Activated T-cell treated with anti-CD3 and anti-CD28 coated beads for 1 hour (primary cell): ENCODE data around the gene LOXL3.

Experiments
- DNase-seq: peaks from one replicate; pipeline ENCODE4 v3.0.0-alpha.2; 2020; ENCODE audit warnings: low read depth

The LOXL3 gene

DNA sequence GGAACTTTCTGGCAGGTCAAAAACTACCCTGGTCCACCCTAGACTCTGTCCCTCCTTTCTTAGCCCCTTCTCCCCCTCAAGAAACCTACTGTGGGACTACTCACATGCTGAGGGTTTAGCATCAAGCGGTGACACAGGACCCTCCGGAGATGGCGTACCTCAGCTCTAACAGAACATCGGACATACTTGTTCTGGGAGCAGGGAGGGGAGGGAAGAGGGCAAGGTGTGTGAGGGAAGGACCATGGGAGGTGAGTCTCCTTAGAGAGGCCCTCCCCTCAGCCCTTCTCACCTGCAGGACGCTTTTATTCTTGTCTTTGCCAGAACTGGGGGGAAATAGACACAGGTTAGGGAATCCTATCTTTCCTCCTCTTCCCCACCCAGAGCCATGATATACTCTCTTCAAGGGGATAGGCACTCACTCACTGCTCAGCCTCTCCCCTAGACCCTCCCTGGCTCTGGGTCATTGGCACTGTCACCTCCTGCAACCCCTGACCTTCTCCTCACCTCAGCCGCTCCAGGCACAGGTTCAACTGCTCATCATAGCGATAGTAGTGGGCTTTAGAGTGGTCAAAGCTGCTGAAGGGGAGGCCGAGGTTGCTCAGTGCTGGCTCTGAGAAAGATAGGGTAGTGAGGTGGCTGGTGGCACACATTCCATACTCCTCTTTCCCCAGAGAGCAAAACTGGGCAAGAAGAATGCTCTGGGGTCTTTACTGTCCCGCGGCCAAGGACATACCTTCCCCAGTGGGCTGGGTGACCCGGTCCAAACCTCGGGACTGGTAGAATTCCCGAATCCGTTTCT is 48.1 kb downstream of the LOXL3 start:
- DNase-seq = no peak

DNA sequence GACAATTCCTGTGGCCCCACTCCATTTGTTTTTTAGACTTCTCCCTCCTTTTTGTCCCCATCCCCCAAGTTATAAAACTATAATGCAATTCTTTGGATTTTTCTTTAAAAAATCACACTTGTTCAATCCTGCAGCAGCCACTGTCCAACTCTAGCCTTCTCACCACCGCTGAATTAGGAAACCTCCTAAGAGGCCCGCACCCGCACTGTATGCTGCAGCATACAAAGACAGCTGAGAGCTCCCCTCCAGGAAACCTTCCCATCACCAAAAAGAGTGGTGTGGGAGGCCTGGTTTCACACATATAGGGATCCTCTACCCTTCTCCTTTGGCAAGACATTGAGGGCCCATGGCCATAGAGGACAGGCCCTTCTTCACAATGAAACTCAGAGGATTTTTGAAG is 49.2 kb downstream of the LOXL3 start:
- DNase-seq = no peak

DNA sequence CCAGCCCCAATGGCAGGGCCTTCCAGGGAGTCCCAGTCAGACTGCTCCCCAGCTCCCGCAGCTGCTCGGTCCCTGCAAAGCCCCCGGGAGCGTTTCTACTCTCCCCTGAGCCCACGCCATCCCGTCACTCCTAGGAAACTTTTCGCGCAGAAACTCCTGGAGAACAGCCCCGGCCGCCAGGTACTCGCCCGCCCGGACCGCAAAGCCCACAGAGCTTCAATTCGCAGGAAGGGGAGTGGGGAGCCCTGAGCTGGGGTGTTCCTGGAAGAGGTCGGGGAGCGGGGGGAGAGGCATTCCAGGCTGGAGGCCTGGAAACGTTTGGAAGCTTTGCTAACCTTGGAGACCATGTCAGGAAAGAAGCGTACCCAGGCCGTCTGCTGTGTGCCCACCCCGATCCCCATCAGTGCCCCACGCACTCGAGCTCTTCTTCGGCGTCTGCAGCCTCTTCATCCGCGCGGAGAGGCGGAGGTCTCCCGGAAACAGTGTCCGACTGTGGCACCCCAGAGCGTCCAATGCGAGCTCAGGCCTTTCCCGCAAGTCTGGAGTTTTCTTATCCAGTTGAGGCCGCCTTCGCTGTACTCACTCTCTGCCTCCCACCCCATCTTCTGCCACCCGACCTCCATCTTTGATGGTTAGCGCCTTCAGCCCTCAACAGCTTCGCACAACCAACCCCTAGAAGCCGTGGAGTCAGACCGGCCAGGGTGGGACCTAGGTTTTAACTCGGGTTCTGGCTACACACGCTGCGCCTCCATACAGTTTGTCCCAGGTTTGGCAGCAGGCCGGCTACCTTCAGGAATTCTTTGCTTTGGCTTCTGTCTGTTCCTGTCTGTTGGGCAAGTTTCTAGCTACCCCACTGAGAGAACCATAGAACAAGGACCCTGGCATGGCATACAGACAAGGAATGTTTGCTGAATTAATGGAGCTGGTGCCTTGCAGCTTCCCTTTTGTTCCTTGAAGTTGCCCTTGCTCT is 50.0 kb downstream of the LOXL3 start:
- DNase-seq = no peak

DNA sequence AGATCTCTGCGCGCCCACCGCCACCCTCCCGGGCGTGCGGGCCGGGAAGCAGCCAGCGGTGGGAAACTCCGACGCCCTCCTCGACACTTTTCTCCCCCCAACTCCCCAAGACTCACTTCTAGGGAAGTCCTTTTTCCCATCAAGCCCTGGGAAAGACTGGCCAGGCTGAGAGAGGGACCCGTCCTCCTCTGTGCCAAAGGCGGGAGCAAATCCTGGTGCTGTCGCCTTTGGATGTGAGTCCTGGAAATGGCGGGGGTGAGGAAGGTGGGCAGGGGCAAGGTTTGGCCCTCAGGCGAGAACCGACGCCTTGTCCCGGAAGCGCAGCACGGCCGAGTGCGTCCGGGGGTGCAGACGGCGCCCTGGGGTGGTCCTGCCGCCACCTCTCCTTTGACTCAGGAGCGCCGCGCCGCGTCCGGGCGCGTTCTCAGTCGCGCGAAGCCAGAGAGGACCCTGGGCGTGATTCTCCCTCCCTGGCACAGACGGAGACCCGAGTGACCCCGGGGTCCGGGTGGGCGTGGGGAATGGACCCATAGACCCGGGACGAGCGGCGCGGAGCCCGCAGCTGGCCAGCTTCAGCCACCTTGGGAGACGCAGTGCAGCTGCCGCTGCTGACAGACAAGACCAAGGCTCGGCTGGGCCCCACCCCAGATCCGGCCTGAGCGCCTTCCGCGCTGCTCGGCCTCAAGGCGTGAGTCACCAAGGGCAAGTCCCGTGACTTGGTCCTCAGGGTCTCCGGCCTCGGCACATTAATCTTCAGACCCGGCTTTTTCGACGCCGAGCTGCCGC is 50.8 kb downstream of the LOXL3 start:
- DNase-seq = no peak

DNA sequence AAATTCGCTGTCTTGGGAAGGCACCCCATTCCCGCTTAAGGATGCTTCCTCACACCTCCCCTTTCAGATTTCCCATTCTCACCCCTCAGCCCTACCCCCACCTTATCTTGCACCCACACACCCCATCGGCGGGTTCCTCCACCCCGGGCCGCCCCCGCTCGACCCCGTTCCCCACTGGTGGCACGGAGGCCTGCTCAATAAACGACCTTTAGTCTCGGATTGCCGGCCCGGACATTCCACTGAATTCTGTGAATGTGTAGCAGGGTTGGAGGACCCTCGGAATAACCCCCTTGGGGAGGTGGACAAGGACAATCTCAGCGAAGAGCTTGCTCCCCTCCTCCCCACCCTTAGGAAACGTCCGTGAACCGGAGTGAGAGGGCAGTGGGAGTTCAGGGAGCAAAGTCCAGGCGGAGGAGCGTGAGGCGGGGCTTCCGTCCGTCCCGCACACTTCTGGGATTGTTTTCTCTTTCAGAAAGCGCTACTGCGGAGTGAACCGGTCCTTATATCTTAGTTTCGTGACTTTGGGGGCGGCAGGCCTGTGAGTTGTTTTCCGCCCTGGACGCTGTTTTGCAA is 51.5 kb downstream of the LOXL3 start:
- no peak for DNase-seq

DNA sequence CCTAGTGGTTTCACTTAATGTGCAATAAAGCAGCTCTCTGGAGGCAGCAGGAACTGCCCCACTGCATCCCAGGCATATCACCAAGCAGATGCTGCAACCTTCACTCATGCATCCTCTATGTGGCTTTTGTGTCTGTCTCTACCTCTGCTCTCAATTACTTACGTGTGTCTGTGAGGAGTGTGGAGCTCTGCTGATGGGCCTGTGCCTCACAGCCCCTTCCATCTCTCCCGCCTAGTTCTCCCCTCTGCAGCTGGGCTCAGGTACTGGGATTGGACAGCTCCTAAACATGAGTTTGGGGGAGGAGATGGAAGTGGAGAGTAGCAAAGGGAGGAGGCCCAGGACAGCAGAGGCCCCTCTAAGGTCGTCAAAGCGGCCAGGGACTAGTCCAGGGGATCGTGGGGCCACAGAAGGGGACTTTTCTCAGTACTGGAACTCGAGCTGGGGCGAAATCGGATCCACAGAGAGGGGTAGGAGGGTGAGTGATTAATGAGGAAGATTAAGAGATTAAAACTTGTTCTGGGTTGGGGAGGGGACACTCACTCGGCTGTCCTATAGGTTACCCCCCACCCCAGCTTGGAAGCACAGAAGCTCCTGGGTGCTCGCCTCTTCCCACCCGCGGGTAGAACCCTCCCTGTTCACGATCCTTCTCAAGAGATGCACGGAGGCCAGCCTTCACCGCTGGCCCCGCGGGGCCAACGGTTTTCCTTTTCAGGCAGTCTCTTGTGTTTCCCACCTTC is 52.2 kb downstream of the LOXL3 start:
- no peak for DNase-seq

DNA sequence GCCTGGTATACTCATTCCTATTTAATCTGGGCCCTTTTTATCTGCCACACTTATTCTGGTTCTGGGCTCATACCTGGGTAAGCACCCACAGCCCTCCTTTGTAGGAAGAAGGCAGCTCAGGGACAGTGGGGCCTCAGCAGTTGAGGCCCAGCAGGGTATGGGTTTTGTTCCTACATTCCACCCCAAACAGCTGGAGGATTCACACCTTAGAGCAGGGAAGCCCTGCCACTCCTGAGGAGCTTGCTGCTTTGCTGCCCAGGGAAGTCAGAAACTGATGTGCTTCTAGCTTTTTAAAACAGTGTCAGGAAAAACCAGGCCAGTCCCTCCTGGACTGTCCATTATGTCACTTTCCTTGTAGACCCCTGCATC is 53.2 kb downstream of the LOXL3 start:
- DNase-seq = no peak

DNA sequence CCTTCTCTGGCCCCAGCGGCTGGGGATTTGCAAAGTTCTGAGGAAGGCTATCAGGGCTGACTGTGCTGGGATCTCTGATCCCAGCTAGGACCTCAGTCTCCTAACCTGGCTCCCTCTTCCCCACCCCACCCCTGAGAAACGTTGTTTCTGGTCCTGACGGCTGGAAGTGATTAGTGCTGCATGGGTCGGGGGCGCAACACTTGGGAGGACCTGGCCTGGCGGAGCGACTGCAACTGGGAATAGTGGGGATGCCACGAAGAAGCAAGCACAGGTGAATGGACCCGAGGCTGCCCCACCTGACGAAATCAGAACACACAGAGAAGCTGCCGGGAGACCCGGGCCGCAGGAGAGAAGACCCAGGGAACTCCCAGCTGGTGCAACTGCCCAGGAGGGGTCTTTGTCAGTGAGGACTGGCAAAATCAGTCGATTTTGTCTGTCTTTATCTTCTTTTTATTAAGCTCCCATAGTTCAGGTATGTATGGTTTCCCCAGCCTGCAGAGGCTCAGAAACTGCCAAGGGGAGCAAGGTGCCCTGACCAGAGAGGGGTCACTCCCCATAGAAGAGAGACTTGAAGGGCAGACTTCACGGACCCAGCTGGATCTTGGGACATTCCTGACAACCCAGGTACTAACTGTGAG is 53.7 kb downstream of the LOXL3 start:
- DNase-seq = no peak

DNA sequence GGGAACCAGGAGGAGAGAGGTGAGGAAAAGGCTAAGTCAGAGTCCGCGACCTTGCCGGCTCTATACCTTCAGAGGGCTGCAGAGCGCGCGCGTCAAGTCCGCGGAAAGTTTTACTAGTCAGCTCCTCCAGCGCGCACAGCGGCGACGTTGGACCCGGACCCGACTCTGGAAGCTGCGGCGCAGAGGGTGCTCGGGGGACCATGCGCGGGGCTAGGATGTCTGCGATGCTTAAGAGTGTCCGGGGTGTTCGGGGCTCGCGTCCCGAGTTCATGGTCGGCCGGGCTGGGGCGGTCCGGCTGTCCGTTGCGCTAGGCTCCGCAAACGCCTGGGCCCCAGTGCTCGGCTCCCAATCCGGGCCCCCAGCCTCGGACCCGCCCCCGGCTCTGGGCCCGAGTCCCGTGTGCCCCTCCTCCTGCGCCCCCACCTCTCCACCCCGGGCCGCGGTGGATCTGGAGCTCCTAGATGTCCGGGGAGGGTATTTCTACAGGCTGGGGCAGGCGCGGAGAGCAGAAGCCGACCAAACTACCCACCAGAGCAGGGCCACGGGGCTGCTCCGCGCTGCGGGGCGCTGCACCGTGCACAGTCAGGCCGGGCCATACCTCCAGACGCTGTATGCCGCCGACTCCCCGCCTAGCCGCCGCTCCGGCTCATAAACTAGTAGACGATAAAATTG is 54.3 kb downstream of the LOXL3 start, which contains the start of gene LBX2:
Gene LBX2 (minus strand): TSS at position 337 of the 673 bp plus-strand sequence. CDS start 66 bp downstream, at position 271.
- DNase-seq = no peak

DNA sequence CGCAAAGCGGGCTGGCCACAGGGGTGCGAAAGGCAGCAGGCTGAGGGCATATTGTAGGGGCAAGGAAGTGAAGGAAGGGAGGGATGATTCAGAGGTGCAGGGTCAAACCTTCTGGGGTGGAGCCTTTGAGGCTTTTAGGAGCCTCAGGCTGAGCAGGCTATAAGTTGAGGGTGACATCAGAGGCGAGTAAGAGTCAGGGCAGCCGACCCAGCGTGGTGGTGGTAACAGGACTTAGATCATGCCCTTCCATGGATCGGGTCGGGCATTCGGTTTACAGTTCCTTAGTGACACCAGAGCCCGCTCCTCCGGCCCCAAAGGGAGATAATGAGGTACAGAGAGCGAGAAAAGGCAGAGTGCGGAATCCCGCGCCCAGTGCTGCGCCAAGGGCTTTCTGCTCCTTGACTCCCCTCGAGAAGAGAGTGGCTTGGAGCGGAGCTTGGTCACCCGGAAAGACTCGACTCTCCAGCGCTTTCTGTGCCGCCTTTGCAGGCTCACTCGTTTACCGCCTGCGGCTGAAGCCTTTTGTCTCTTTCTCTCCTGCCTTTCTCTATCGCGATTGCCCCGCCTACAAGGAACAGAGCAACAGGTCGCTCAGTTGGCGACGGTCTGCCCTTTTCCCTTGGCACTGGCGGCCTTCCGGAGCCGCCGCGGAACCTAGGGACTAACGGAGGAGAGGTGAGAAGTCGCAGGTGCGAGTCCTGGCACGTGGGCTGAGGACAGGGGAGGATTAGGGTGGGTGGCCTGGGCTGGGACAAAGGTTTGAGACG is 55.1 kb downstream of the LOXL3 start:
- DNase-seq = no peak

DNA sequence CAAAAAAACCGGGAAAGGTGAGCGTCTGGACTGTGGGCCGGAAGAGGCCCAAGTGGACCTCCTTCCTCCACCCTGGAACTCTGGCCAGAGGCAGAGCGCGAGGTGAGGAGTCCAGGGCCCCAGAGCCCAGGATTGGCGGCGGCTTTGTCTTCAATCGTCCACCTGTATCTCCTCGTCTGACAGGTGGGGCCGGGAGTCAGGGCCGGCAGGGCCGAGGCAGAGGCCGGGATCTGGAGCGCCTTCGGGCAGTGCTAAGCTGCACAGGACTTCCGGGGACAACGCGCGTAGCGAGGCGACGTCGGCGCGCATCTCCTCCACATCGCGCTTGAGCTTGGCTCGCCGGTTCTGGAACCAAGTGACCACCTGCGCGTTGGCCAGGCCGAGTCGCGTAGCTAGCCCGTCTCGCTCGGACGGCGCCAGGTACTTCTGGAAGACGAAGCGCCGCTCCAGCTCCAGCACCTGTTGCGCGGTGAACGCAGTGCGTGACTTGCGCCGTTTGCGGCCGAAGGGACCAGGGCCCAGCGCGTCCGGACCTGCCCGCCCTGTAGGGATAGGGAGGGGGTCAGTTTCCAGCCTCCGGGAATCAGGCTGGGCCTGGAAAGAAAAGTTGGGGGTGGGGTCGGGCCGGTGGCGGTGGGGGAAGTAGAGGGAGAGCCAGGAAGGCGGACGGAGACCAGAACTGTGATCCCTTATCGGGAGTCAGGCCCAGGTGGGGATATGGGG is 55.8 kb downstream of the LOXL3 start:
- DNase-seq = no peak

- no peak for DNase-seq
Measured at GRCh38 chr2:74496997-74497776, 56.6 kb downstream of the LOXL3 start.

DNA sequence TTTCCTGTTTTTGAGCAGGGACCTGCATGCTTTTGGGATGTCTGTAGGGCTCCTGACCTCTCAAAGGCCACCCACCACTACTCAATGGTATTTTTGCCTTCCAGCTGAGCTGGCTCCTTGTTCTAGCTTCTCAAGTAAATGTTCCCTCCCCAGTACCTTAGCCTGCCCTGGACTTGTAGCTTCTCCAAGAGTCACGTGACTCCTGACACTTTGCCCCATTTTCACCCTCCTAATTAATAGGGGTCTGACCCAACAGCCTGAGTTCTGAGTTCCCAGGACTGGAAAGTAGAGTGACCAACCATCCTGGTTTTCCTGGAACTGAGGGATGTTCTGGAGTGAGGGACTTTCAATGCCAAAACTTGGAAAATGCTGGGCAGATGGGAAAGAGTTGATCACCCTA is 58.3 kb downstream of the LOXL3 start:
- DNase-seq = no peak

DNA sequence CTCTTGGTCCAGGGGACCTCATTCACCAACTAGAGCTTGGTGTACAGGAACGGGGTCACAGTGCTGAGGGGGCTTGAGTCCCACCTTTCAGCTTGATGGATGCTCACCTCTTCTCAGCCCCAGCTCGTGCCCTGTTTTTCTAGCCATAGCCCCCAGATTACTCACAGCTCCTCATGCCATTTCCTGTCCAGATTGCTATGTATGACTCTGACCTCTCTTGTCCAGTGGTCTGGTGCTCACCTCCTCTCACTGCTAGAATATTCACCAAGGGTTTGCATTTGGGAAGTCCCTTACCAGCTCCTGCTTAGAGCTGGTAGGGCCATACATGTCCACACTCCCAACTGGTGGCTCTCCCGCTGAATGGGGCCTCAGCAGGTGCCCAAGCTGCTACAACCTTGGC is 60.2 kb downstream of the LOXL3 start:
- no peak for DNase-seq

- DNase-seq = no peak
Measured at GRCh38 chr2:74491648-74492544, 61.8 kb downstream of the LOXL3 start.

GRCh38 chr2:74489906-74490305 is 63.8 kb downstream of the LOXL3 start:
- no peak for DNase-seq
